ENCODE measurements around the gene IDH3B. TPM values are rescaled to one million over a fixed set of nuclear protein-coding genes. Genes with fewer than 3 reads are reported as not detected.
A peak's percentile ranks its signal among the peaks of the same experiment; 100 is the strongest.

Gene IDH3B
- total RNA-seq (ENCODE audit: unreplicated experiment) = 136 TPM
- long read RNA-seq, transcript IDH3B-206 (13 exons, 1,279 nt) = minor isoform, 17 of 197 reads
- long read RNA-seq, transcript IDH3B-201 (12 exons, 1,545 nt) = major isoform, 128 of 197 reads
- long read RNA-seq, partial matches to known transcripts = 32 of 197 reads
- long read RNA-seq, other reads (novel, unspliced or antisense) = 19 of 197 reads

DNA sequence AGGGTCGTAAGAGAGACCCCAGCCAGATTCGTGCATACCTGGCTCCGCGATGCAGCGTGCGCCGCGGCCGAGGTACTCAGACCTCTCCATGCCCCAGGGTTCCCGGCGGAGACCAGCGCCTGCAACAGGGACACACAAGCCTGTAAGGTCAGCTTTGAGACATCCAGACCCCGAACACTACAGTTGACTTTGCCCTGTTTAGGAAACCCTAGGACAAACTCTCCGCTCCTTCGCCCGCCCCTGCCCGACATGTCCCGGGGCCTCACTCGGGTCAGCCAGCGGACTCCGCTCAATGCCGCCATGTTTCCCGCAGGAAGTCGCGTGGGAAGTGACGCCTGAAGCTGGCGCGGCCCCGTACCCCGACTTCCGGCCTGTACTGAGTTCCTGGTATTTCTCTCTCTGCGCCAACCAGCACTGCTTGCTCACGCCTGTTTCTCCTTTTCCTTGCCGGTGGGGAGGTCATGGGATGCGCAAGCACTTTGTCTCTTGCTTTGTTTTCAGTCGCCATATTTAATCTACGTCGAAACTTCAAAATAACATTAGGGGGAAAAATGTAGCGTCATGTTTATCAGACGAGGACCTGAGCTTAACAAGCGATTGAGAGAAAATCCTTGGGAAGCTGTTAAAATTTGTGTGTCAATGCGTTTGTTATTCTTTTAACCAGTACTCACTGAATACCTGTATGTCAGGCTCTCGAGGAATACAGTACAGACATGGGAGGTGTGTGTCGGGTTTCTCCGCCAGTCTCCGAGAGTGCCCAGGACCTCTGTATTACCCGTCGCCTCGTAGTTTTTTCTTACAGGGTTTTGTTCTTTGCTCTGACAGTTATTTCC, at the start of gene IDH3B:
TSS of gene IDH3B (minus strand) at position 330 of the 833 bp plus-strand sequence. CDS start at position 302, 28 bp downstream.
- Mint-ChIP-seq H3K36me3 (ENCODE audit: low read depth, unreplicated experiment) (peaks cover 36% of the 10 kb centered on the region), H3K4me3 (ENCODE audit: unreplicated experiment) (peak within 1 kb of the TSS; percentile 95), H3K4me1 (ENCODE audit: unreplicated experiment) (peaks cover 19% of the 10 kb centered on the region), H3K27me3 (ENCODE audit: unreplicated experiment) (peaks cover 11% of the 10 kb centered on the region), H3K27ac (ENCODE audit: unreplicated experiment) (peak within 1 kb of the TSS; percentile 98), H3K9me3 (ENCODE audit: unreplicated experiment) (no peaks in the 10 kb centered on the region)
- DNase-seq (ENCODE audit: low spot score) = peak; percentile 92
- TF ChIP-seq, protein P1, sequence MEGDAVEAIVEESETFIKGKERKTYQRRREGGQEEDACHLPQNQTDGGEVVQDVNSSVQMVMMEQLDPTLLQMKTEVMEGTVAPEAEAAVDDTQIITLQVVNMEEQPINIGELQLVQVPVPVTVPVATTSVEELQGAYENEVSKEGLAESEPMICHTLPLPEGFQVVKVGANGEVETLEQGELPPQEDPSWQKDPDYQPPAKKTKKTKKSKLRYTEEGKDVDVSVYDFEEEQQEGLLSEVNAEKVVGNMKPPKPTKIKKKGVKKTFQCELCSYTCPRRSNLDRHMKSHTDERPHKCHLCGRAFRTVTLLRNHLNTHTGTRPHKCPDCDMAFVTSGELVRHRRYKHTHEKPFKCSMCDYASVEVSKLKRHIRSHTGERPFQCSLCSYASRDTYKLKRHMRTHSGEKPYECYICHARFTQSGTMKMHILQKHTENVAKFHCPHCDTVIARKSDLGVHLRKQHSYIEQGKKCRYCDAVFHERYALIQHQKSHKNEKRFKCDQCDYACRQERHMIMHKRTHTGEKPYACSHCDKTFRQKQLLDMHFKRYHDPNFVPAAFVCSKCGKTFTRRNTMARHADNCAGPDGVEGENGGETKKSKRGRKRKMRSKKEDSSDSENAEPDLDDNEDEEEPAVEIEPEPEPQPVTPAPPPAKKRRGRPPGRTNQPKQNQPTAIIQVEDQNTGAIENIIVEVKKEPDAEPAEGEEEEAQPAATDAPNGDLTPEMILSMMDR (IDR thresholded peaks at IDR 0.05; ENCODE audit: unreplicated experiment) = no peak

DNA sequence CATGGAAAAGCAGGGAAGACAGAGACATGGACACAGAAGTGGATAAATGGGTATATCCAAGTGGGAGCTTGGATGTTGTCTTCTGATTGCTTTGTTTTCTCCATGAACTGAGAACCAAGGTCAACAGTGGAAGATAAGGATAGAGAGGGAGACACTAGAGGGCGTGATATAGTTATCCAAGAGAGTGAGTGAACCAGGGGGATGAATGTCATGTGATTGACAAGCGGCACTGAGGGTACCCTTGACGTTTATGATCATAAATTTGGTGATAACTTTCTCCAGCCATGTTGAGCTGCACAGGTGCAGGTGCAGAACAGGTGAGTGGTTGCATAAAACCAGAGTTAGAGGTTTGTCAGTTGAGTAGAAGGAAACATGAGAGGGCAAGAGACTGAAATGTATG, 49.3 kb upstream of the IDH3B start:
- Mint-ChIP-seq H3K9me3 (ENCODE audit: unreplicated experiment) (no peaks in the 10 kb centered on the region), H3K27ac (ENCODE audit: unreplicated experiment) (no peak overlapping the region), H3K27me3 (ENCODE audit: unreplicated experiment) (no peaks in the 10 kb centered on the region), H3K36me3 (ENCODE audit: low read depth, unreplicated experiment) (no peaks in the 10 kb centered on the region), H3K4me1 (ENCODE audit: unreplicated experiment) (no peaks in the 10 kb centered on the region), H3K4me3 (ENCODE audit: unreplicated experiment) (no peak overlapping the region)
- TF ChIP-seq, protein P1 (IDR thresholded peaks at IDR 0.05; ENCODE audit: unreplicated experiment) = no peak
- no peak for DNase-seq (ENCODE audit: low spot score)

DNA sequence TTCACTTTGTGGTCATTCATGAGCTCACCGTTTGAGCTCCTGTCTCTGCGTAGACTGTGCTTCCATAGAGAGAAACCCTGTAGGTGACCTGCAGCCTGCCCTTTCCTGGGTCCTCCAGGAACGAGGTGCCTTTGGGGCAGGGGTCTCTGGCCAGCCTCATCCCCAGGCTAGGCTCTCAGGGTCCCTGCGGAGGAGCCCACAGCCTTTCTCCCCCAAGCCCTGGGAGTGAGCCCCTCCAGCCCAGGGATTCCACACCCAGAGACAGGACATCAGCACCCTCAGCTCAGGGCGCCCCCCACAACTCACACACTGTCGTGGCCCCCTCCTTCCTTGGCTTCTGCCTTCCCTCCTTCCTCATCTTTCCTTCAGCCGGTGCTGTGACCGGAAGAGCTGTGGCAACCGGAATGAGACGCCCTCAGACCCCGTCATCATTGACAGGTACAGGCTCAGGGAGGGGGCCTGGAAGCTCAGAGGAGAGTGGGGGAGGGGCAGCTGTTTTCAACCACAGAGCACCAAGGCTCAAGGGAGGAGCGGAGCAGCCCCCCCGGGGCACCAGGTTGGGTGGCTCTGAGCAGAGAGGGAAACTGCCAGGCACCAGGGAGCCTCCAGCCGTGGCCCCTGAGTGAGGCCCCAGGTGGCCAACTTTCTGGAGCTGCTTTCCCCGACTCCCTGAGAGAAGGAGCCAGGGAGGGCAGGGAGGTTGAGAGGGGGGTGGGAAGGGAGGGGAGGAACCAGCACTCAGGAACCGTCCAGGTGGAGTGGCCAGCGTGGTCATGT, 45.4 kb upstream of the IDH3B start:
- TF ChIP-seq, protein P1 (IDR thresholded peaks at IDR 0.05; ENCODE audit: unreplicated experiment) = no peak
- Mint-ChIP-seq H3K27me3 (ENCODE audit: unreplicated experiment) (peaks cover 4% of the 10 kb centered on the region), H3K4me1 (ENCODE audit: unreplicated experiment) (peaks cover 3% of the 10 kb centered on the region), H3K27ac (ENCODE audit: unreplicated experiment) (no peak overlapping the region), H3K4me3 (ENCODE audit: unreplicated experiment) (no peak overlapping the region), H3K36me3 (ENCODE audit: low read depth, unreplicated experiment) (no peaks in the 10 kb centered on the region), H3K9me3 (ENCODE audit: unreplicated experiment) (no peaks in the 10 kb centered on the region)
- DNase-seq (ENCODE audit: low spot score) = no peak

DNA sequence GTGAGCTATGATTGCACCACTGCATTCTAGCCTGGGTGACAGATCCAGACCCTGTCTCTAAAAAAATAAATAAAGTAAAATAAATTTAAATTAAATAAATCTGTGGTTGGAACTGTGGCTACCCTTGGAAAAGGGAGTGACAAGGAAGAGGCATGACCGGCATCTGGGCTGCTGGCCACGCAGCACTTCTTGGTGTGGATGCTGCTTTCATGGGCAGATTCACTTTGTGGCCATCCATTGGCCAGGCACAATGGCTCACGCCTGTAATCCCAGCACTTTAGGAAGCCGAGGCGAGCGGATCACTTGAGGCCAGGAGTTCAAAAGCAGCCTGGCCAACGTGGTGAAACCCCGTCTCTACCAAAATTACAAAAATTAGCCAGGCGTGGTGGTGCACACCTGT, 44.6 kb upstream of the IDH3B start:
- Mint-ChIP-seq H3K4me3 (ENCODE audit: unreplicated experiment) (no peak overlapping the region), H3K36me3 (ENCODE audit: low read depth, unreplicated experiment) (no peaks in the 10 kb centered on the region), H3K27me3 (ENCODE audit: unreplicated experiment) (peaks cover 6% of the 10 kb centered on the region), H3K27ac (ENCODE audit: unreplicated experiment) (no peak overlapping the region), H3K9me3 (ENCODE audit: unreplicated experiment) (no peaks in the 10 kb centered on the region), H3K4me1 (ENCODE audit: unreplicated experiment) (peaks cover 3% of the 10 kb centered on the region)
- TF ChIP-seq, protein P1 (IDR thresholded peaks at IDR 0.05; ENCODE audit: unreplicated experiment) = no peak
- DNase-seq (ENCODE audit: low spot score) = no peak
